CD14-positive monocyte (primary cell): ENCODE results near the gene WDR64. TPM values are rescaled to one million over a fixed set of nuclear protein-coding genes. Genes with fewer than 3 reads are reported as not detected.

Experiments used
- DNase-seq, 3 donors: peaks; one replicate each; pipeline ENCODE4 v3.0.0-alpha.2; 2011 to 2022
- H2AFZ ChIP-seq: 2 replicates; pipeline ENCODE4 v1.6.0; 2012; ENCODE audit warnings: mild to moderate bottlenecking, low read depth, low read length, inconsistent platforms; ENCODE audit not compliant: insufficient read depth, poor library complexity, severe bottlenecking
- H3K27ac ChIP-seq, 2 donors: 1 replicate in 1 of 2; 2 replicates in 1 of 2; pipeline ENCODE4 v1.5.1; 2012 to 2013; ENCODE audit warnings: low read length in 2 of 2, control low read depth in 1 of 2, inconsistent platforms in 1 of 2, low read depth in 1 of 2, mild to moderate bottlenecking in 1 of 2
- H3K27me3 ChIP-seq, 2 donors: one replicate each; pipeline versions ENCODE4 v1.6.0 to v1.6.1; 2011 to 2013; ENCODE audit warnings: low read length in 2 of 2; ENCODE audit not compliant: control insufficient read depth in 2 of 2, insufficient read depth in 2 of 2
- H3K36me3 ChIP-seq, 2 donors: replicated peaks in 1 of 2; 1 replicate in 1 of 2; 2 replicates in 1 of 2; pipeline versions ENCODE4 v1.5.1 to v1.6.1; 2012 to 2013; ENCODE audit warnings: low read length in 2 of 2, control low read depth in 1 of 2, inconsistent platforms in 1 of 2, mild to moderate bottlenecking in 1 of 2; ENCODE audit not compliant: insufficient read depth in 2 of 2, control insufficient read depth in 1 of 2
- H3K4me1 ChIP-seq, 2 donors: 1 replicate in 1 of 2; 2 replicates in 1 of 2; pipeline versions ENCODE4 v1.5.1 to v1.6.1; 2012 to 2013; ENCODE audit warnings: low read length in 2 of 2, control low read depth in 1 of 2, inconsistent platforms in 1 of 2, mild to moderate bottlenecking in 1 of 2, moderate library complexity in 1 of 2; ENCODE audit not compliant: insufficient read depth in 2 of 2, control insufficient read depth in 1 of 2
- H3K4me2 ChIP-seq: replicated peaks from 2 replicates; pipeline ENCODE3; 2012; ENCODE audit warnings: low read length, moderate library complexity, mild to moderate bottlenecking; ENCODE audit not compliant: poor library complexity, severe bottlenecking; ENCODE audit errors: extremely low read depth
- H3K4me3 ChIP-seq, 3 experiments: fragments of 200-600 bp in 1 of 3; sonication (generic) in 1 of 3; replicated peaks in 1 of 3; 1 replicate in 2 of 3; 2 replicates in 1 of 3; pipeline ENCODE4 v1.5.1; 2011 to 2013; ENCODE audit warnings: low read length in 3 of 3, mild to moderate bottlenecking in 3 of 3, control low read depth in 2 of 3, low read depth in 2 of 3, inconsistent platforms in 1 of 3, moderate library complexity in 1 of 3
- H3K79me2 ChIP-seq: 2 replicates; pipeline ENCODE4 v1.6.0; 2012; ENCODE audit warnings: mild to moderate bottlenecking, control low read depth, inconsistent platforms, low read length, moderate library complexity; ENCODE audit not compliant: insufficient read depth
- H3K9ac ChIP-seq: 2 replicates; pipeline ENCODE4 v1.6.0; 2017; ENCODE audit warnings: low read length, mild to moderate bottlenecking; ENCODE audit not compliant: insufficient read depth, poor library complexity, severe bottlenecking
- H3K9me3 ChIP-seq, 2 donors: replicated peaks in 1 of 2; 1 replicate in 1 of 2; 2 replicates in 1 of 2; pipeline versions ENCODE4 v1.5.1 to v1.6.1; 2012 to 2013; ENCODE audit warnings: low read length in 2 of 2, control low read depth in 1 of 2; ENCODE audit not compliant: control insufficient read depth in 1 of 2, insufficient read depth in 1 of 2
- H4K20me1 ChIP-seq: 2 replicates; pipeline ENCODE4 v1.6.0; 2012; ENCODE audit warnings: mild to moderate bottlenecking, low read length, control low read depth, moderate library complexity; ENCODE audit not compliant: insufficient read depth
- H3K27ac Mint-ChIP-seq, 7 donors: one replicate each; pipeline ENCODE4 v1.8.0; 2020; ENCODE audit warnings: mild to moderate bottlenecking in 7 of 7, mixed read lengths in 7 of 7, moderate library complexity in 6 of 7, inconsistent platforms in 2 of 7
- H3K27me3 Mint-ChIP-seq, 3 donors: one replicate each; pipeline ENCODE4 v1.8.0; 2021 to 2022; ENCODE audit warnings: low read depth in 3 of 3, mild to moderate bottlenecking in 3 of 3, mixed read lengths in 3 of 3, moderate library complexity in 3 of 3, inconsistent platforms in 1 of 3
- H3K36me3 Mint-ChIP-seq, 2 donors: one replicate each; pipeline ENCODE4 v1.8.0; 2020; ENCODE audit warnings: mixed read lengths in 2 of 2, inconsistent platforms in 1 of 2, mild to moderate bottlenecking in 1 of 2
- H3K4me1 Mint-ChIP-seq: one replicate; pipeline ENCODE4 v1.8.0; 2020; ENCODE audit warnings: mild to moderate bottlenecking, mixed read lengths
- H3K4me3 Mint-ChIP-seq, 2 donors: one replicate each; pipeline ENCODE4 v1.8.0; 2020; ENCODE audit warnings: mild to moderate bottlenecking in 2 of 2, mixed read lengths in 2 of 2, moderate library complexity in 1 of 2
- H3K9me3 Mint-ChIP-seq, 7 donors: one replicate each; pipeline ENCODE4 v1.8.0; 2020 to 2022; ENCODE audit warnings: mixed read lengths in 7 of 7, mild to moderate bottlenecking in 6 of 7, moderate library complexity in 6 of 7, inconsistent platforms in 2 of 7
- CTCF ChIP-seq: fragments of 200-600 bp; IDR thresholded peaks from one replicate; pipeline ENCODE4 v1.8.0; 2022; ENCODE audit warnings: antibody characterized with exemption, mild to moderate bottlenecking
- WGBS: methylation state at CpG from one replicate; pipeline ENCODE4 v1.1.5; 2013; ENCODE audit warnings: missing lambda C conversion rate; ENCODE audit not compliant: insufficient coverage; 5-methylcytosine and 5-hydroxymethylcytosine counted together
- intact Hi-C, 2 donors: fragments of 100-400 bp; cut with micrococcal nuclease; formaldehyde crosslinking; loops; one replicate each; pipeline versions ENCODE4 v1.15.0 to v1.15.1; 2023
- polyA plus RNA-seq, 3 donors: library from polyadenylated mRNA; depleted of rRNA in 1 of 3; unstranded in 2 of 3; stranded (reverse) in 1 of 3; fragments of 300-500 nt in 2 of 3; fragments of >200 nt in 1 of 3; fragmentation: Illumina TruSeq in 2 of 3; gene quantifications; 1 replicate in 2 of 3; 2 replicates in 1 of 3; pipeline ENCODE4 v1.2.3, GENCODE V29; 2012 to 2021

The WDR64 gene
- polyA plus RNA-seq, 3 donors = not detected

- H3K9me3 Mint-ChIP-seq = no peaks in the 10 kb centered on the region
- peaks cover 0 to 1% (median 0%) of the 10 kb centered on the region in 3 donors for H3K27me3 Mint-ChIP-seq
- intact Hi-C loops = loop anchor here in 1 of 2 donors (5.0 to 10.0 kb wide), 2 partner anchors 82 to 231 kb away; partner anchors contain the start of genes EXO1 and KMO
- Histone ChIP-seq H3K4me2 (no peak overlapping the region), H4K20me1 (no peaks in the 10 kb centered on the region), H2AFZ (no peak overlapping the region), H3K27me3 (no peaks in the 10 kb centered on the region), H3K9me3 (no peaks in the 10 kb centered on the region), H3K27ac (no peak overlapping the region), H3K4me1 (peaks cover 11 to 20% of the 10 kb centered on the region in 2 donors), H3K4me3 (no peak overlapping the region), H3K36me3 (peaks cover 0 to 8% of the 10 kb centered on the region in 2 donors), H3K79me2 (peaks cover 7% of the 10 kb centered on the region), H3K9ac (no peak overlapping the region)
- peaks cover 15 to 18% of the 10 kb centered on the region in 2 donors for H3K36me3 Mint-ChIP-seq
- peak overlapping the region in 1 of 7 donors; percentile 6 for H3K27ac Mint-ChIP-seq
- no peak for TF ChIP-seq CTCF
- WGBS = 100% methylated on average over 1 of the region's 4 CpGs
- H3K4me3 Mint-ChIP-seq = no peak overlapping the region
- no peak for DNase-seq
- peaks cover 6% of the 10 kb centered on the region for H3K4me1 Mint-ChIP-seq
Measured at GRCh38 chr1:241614144-241614543, 37.9 kb upstream of the WDR64 start.

GRCh38 chr1:241614572-241614971 is 37.5 kb upstream of the WDR64 start:
- Histone ChIP-seq H3K27me3 (no peaks in the 10 kb centered on the region), H3K79me2 (peaks cover 7% of the 10 kb centered on the region), H3K9ac (no peak overlapping the region), H4K20me1 (no peaks in the 10 kb centered on the region), H3K36me3 (peaks cover 0 to 5% of the 10 kb centered on the region in 2 donors), H3K4me2 (no peak overlapping the region), H3K27ac (no peak overlapping the region), H3K4me1 (peaks cover 11 to 20% of the 10 kb centered on the region in 2 donors), H3K4me3 (no peak overlapping the region), H3K9me3 (no peaks in the 10 kb centered on the region), H2AFZ (no peak overlapping the region)
- no peak for DNase-seq
- Mint-ChIP-seq H3K27me3 (peaks cover 0 to 1% (median 0%) of the 10 kb centered on the region in 3 donors), H3K4me1 (peaks cover 6% of the 10 kb centered on the region), H3K4me3 (no peak overlapping the region), H3K27ac (peak overlapping the region in 2 of 7 donors; percentile 6 to 49), H3K9me3 (no peaks in the 10 kb centered on the region), H3K36me3 (peaks cover 18% of the 10 kb centered on the region in 2 donors)
- TF ChIP-seq CTCF = no peak
- intact Hi-C loops = loop anchor here in 1 of 2 donors (5.0 to 10.0 kb wide), 2 partner anchors 82 to 230 kb away; partner anchors contain the start of genes EXO1 and KMO
- 78% methylated on average over 4 of the region's 4 CpGs for WGBS
